ENCODE measurements around the gene SNED1.

Gene SNED1

DNA sequence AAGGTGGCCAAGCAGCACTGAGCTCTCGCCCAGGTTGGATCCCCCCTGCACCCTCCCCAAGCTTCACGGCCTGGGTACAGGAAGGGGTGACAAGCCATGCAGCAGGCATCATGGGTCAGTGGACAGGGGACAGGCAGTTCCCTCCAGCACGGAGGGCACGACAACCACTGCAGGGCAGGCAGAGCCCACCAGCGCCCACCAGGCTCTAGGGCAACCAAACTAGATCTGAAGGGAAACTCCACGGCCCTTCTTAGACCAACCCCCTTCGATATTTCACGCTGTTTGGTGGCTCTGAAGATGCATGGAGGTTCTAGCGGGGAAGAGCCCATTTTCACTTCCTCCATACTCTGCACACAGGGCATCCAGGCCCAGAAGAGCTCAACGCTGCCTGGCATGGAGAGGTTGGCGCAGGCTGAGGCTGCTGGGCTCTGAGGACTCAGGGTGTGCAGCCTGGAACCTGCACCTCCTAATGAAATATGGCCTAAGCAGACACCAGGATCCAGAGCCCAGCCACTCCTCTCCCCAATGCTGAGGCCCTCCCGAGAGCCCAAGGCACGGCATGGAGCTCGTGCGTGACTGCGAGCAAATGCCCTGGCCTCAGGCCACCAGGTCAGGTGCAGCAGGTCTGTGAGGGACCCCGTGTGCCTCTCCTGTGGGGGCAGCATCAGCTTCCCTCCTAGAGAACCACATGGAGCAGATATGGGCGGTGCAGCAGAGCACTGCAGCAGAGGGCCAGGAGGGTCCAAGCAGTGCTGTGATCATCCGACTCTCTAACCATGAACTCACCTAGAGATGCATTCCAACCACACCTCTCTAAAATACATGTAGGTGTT is 112.4 kb downstream of the SNED1 start:
- no peak for DNase-seq

DNA sequence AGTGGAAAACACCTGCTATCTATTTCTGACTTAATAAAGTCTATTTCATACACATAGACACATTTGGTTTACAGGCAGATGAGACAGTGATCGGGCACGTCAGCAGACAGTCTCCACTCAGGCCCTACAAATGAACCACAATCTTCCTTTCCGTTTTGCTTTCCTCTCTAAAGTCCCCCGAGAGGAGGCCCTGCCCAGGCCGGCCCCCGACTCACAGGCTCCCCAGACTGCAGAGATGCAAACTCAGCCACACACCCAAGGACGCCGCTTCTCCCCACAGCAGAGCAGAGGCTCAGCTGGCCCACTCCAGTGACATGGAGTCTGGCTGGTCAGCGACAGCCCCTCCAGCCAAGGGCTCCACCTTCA is 113.0 kb downstream of the SNED1 start:
- no peak for DNase-seq

DNA sequence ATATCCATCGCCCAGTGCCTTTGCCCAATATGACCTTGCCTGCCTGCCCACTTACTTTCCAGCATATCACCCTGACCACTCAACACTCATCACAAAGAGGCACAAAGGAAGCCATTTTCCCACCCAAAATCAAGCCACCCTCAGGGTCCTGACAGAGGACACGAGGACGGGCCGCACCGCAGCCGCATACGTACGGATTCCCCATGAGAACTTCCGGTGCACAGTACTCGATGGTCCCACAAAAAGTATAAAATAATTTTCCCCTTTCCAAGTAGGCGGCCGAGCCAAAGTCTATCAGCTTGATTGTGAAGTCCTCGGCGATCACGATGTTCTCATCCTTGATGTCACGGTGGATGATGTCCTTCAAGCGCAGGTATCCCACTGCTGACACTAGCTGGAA is 113.6 kb downstream of the SNED1 start:
- no peak for DNase-seq

DNA sequence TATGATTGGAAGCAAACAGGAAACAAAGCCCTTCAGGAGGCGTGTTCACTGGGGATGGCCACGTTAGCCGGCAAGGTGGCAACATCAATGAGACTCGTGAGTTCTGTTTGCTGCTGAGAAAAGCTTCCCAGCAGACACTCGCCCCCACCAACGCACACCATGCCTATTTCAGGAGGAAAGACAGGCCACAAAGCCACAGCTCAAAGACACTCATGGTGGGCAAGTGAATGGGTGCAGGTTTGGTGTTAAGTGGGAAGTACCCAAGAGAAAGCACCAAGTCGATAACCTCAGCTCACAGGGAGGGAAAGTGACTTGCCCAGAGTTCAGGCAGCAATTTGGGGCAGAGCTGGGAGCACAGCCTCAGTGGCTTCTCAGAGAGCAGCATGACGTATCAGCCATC is 114.2 kb downstream of the SNED1 start:
- no peak for DNase-seq

DNA sequence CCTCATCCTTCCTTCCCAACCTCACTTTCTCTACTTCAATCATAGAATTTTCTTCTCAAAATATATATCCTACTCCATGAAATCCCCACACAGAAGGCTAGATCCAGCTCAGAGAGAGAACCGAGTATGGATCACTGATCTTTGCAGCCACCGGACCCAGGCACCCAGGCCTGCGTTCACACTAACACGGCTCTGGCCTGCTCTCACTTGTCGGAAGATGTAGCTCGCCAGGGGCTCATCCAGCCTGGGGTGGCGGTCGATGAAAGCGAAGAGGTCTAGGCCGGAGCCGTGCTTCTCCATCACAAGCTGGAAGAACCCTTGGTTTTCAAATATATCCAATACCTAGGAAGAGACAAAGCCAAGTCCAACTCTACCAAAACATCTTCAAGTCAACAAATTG is 116.4 kb downstream of the SNED1 start:
- DNase-seq = no peak

DNA sequence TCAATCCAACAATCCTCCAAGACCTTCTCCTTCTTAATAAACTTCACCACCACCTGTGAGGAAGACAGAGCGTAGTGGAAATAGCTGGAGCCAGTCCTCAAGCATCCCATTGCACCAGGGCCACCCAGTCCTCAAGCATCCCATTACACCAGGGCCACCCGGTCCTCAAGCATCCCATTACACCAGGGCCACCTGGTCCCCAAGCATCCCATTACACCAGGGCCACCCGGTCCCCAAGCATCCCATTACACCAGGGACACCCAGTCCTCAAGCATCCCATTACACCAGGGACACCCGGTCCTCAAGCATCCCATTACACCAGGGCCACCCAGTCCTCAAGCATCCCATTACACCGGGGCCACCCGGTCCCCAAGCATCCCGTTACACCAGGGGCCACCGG is 116.9 kb downstream of the SNED1 start:
- no peak for DNase-seq

DNA sequence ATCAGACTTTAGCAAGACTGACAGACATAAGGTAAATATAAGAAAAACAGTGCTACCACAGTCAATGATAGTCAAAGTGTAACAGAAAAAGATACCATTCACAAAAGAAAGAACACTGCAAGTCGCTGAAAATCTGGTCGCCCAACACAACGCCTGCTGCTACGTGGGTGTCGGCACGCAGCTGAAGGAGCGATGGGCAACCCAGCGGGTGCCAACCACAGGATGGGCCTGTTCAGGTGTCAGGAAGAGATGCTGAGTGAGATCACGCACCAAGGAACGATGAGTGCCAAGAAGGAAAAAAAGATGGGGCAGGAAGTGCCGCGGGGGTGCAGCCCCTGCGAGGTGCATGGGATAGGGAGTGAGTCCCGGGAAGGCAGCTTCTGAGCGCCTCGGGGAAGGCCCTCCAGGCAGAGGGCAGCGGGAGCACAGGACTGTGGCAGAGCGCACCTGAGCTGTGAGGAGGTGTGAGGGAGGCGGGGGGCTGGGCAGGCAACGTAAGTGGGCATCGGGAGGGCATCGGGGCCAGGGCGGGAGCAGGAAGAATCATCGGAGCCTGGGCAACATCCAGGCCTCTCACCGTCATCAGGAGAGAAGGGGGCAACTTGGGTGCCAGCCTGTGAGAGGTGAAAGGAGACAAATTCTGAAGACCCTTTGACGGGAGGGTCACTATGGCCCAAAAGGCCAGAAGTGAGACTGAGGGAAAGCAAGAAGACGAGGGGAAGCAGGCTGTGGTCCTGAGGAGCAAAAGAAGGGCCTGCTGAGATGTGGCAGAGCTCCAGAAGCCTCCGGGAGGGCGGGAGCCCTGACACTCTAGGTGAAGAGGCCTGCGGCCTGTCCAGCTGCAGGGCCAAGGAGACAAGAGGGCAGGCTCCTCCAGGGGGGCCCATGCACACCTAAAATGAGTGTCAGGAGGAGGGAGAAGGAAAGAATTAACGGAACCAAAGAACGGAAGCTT is 118.5 kb downstream of the SNED1 start:
- no peak for DNase-seq

DNA sequence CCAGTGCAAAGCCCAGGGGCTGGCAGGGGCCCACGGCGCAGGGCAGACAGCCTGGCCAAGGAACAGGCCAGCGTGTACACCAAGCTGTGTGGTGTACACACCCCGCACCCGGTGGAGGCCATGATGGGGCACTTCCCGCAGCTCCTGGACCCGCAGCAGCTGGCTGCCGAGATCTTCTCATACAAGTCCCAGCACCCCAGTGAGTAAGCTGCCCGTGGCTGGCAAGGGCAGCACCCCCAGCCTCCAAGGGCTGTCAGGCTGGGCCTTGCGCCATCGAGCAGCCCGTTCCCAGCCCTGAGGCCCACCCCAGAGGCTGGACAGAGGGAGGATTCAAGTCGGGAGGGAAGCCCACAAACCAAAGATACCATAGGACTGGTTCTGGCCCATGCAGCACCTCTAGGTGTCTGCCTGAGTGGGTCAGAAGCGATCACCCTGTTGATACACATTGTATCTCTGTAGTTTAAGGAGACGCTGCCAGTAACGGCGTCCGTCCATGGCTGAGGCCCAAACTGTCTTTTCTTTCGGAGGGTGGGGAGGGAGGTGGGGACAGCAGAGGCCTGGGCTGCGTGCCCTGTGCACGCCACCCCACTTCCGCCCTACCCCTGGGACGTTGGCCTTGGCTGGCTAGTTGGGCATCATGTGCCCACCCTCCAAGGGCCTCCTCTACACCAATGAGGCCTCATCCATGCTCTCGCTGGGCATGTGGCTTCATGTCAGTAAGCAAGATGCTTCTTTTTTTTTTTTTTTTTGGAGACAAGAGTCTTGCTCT is 120.5 kb downstream of the SNED1 start:
- no peak for DNase-seq

DNA sequence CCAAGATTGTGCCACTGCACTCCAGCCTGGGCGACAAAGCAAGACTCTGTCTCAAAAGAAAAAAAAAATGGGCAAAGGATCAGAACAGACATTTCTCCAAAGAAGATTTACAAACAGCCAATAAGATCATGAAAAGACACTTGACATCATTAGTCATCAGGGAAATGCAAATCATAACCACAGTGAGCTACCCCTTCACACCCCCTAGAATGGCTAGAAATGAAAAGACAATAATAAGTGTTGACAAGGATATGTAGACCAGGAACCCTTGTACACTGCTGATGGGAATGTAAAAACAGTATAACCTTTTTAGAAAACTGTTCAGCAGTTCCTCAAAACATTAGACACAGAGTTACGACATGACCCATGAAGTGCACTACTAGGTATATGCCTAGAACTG is 122.0 kb downstream of the SNED1 start:
- no peak for DNase-seq

DNA sequence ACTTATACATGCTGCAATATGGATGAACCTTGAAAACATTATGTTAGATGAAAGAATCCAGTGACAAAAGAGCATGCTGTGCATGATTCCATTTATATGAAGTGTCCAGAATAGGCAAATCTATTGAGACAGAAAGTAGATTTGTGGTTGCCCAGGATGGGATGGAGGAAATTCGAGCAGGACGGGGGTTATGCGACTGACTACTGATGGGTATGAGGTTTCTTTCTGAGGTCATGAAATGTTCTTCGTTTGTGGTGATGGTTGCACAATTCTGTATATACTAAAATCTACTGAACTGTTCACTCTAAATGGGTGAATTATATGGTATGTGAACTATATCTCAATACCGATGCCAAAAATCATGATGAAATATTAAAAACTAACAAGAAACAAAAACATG is 122.6 kb downstream of the SNED1 start:
- DNase-seq = no peak

DNA sequence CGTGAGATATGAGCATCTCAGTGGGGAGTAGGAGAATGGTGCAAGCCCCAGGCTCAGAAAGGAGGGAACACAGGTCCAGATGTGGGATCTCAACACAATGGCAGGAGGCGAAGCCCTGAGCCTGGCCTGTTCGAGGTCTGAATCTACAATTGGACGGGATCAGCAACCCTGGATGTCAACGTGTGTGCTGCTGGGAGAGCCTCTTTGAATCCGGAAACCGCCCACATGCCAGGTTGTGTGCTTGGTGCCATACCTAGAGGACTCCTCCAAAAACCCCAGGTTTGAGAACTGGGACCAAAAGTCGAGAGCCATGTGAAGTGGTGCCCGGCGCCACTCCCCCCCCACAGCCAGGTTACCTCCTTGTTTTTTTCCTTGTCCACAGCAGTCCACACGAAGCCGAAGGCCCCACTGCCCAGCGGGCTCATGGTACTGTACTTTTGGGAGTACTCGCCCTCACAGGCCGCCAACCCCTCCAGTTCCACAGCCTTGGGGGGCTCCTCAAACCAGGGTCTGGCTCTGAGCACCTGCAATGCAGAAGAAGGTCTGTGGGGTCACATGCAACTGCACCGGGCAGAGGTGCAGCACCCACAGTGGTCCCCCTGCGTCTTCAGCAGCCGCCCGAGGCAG is 124.1 kb downstream of the SNED1 start:
- DNase-seq = no peak

DNA sequence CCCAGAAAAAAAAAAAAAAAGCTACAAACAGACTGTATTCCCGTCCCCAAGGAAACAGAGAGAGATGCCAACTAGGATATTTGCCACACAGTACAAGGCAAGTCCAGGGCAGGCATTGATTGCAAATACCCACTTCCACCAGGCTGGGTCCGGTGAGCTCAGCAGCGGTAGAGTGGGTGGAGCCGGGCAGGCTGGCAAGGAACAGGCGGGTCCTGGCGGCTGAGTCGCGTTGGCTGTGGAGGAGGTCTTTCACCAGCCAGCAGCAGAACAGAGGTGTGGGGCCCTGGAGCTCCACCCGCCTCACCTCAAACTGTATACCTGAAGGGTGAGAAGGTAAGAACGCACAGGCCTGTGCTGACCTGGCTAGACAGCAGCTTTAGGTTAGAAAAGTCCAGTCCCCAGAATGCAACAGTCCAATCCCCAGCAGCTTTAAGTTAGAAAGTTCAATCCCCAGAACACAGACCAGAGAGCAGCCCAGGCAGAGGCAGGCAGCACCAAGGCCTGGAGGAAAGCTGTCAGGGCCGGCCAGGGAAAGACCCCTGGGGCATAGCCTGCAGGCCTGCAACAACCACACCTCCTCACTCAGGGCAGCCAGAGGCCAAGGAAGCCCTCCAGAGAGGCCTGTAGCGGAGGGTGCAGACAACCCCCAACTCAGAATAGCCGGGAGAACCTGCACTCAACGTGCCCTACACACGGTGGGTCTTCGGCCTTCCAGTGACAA is 125.6 kb downstream of the SNED1 start:
- no peak for DNase-seq

DNA sequence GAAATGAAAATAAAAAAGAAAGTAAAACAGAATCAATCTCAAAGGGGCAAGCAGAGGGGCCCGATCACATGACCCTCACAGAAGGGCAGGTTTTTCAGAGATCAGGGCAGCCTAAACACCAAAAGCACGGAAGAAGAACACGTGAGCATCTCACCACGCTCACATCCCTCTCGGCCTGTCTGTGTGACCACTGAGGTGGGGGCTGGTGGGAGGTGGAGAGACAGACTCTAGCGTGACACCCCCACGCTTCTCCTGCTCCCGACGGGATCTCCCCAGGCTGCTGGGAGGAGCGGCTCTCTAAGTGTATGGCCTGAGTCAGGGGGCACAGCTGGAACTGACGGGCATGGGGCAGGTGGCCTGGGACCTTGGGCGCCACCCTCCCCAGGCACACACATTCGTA is 127.2 kb downstream of the SNED1 start:
- no peak for DNase-seq

DNA sequence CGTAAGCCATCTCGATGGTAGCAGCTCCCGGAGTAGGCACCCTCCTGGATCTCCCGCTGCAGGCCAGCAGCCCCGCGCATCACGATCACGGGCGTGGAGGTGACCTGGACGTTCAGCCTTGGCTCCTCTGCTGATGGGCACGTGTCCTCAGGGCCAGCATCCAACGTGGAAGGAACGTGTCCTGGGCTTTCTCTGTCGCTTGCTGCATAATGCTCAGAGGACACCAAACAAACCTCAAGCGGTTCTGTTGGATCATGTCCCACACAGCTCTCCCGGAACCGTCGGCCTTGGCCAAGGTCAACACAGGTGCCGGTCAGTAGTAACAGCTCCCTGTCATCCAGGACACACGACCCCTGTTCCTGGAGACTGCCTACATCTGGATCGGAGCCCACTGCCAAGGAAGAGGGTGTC is 127.8 kb downstream of the SNED1 start:
- DNase-seq = no peak

DNA sequence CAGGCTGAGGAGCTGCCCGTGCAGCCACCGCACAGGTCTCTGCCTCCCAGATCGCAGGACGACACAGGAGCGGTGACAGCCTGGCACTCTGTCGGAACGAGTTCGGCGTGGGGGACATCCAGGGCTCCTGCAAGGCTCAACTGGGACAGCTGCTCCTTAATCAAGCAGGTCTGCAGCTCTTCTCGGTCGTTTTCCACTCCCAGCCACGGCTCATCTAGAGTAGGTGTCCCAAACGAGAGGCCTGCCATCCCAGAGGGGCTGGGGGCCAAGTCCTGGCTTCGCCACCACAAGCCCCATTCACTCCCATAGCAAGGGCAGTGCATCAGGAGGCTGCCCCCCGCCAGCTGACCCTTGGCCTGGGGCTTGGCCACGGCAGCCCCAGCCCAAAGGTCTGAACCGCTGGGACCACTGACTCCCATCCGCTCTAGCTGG is 128.4 kb downstream of the SNED1 start:
- DNase-seq = no peak

DNA sequence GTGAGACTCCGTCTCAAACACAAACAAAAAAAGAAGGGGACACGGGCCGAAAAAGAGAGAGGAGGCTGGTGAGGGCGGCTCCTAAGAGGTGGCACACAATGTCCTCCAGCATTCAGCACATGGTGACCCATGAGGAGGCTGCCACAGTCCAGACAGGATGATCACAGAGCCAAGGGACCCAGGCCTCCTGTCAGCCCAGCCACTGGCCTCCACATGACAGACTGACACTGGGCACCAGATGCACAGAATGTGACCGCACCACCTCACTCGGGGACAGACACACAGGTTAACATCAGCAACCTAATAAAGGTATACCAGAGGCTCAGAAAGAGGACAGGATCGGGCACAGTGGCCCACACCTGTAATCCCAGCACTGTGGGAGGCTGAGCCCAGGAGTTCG is 129.8 kb downstream of the SNED1 start:
- DNase-seq = no peak

DNA sequence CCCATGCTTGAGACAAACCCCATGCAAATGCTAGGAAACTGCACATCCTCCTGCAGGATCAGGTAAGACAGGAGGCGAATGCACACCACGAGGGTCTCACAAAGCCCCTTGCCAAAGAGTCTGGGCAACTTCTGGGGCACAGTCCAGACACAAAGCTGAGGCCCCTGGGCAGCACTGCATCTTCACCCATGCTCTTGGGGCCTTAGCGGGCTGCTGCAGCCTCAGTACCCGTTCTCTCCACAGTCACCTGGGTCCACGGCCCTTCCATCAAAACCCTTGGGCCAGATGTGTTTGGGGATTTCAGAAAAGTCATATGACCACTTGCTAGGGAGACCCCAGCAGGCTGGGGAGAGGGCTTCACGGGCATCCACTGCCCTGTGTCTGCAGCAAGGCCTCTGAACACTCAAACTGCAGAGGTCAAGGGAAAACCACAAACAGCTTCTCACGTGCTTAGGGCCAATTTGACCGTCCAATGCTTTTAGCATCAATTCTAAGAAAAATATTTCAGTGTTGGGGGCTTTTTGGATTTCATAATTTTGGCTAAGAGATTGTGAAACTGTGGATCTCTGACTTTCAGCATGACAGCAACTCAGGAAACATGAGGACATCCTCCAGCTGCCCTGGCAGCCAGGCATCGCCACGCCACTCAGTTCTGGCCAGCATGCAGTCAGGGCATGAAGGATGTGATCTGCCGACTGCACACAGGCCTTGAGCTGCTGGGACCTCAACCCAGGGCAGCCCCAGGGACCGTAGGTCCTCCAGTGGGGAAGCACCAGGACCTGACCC is 130.9 kb downstream of the SNED1 start:
- no peak for DNase-seq

DNA sequence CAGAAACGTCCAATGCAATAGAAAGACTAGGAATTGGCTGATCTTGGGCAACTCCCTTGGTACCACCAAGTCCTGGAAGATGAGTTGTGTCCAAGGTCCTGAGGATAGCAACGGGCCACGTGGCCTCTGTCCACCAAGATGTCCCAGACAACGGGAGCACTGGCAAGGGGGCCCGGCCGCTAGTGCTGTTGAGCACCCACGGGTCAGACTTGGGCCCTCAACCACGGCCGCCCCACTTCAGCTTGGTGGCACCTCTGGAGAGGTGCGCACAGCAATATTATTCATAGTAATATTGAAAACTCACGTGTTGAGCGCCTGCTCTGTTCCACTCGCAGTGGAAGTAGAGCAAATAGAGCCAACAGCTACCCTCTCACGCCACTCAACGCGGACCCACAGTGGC is 131.9 kb downstream of the SNED1 start:
- no peak for DNase-seq

DNA sequence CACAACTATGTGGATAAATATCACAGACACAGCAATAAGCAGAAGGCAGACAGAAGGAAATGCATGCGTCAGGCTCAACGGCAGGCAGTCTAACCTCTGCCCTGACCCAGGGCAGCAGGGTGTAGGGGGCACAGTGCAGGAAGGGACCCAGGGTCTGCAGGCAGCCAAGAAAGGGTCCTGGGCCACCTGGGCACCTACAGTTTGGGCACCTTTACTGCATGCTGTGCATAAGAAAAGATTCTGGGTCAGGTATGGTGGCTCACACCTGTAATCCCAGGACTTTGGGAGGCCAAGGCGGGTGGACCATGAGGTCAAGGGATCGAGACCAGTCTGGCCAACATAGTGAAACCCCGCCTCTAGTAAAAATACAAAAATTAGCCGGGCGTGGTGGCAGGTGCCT is 133.1 kb downstream of the SNED1 start:
- no peak for DNase-seq

DNA sequence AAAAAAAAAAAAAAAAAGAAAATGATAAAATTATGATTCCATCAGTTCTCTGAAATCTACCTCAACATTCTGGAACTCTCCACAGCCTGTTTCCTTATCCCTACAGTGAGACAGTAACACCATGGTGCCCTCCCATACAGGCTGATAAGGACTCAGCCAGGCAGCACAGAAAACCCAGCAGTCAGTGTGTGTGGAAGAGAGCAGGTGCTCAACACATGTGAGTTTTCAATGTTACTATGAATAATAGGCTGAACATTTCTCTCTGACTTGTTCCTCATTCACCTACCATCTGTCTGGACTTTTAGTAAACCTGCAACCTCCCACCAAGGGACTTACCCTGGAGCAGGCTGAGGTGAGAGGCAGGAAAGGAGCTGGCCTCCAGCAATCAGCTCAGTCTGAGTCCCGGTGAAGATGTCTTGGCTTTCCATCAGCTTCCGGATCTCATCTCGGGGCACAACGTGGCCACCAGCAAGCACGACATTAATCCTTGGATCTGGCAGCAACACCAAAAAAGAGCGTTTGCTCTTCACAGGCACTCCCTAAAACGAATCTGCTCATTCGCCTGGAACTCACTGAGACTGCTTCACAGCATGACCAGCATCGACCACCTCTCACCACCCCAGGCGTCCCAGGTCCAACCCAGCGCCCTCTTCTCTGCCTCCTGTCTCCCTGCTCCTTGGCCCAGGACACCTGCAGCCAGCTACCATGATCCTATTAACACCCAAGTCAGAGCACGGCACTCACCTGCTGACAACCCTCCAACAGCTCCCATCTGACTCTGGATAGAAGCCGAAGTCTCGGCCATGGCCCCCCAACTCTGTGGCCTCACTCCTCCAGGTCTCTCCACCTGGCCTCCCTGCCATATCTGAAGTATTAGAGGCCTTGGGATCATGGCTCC is 134.4 kb downstream of the SNED1 start:
- DNase-seq = no peak

Data from NCI-H1105 treated with DMSO at 0.1 percent for 48 hours (cell line).